GM23248 (cell line): Measurements from ENCODE around the gene CAPS2.

Source experiments
- EZH2 ChIP-seq: fragments of 200-600 bp; sonication (generic); IDR thresholded peaks from 2 replicates; pipeline ENCODE4 v1.6.1; 2018; ENCODE audit warnings: antibody characterized with exemption, mild to moderate bottlenecking; ENCODE audit not compliant: insufficient read depth, poor library complexity, severe bottlenecking
- EZH2phosphoT487 ChIP-seq: fragments of 200-600 bp; sonication (generic); IDR thresholded peaks from 2 replicates; pipeline ENCODE4 v1.6.1; 2018; ENCODE audit warnings: antibody characterized with exemption, moderate library complexity, mild to moderate bottlenecking, low read depth; ENCODE audit not compliant: insufficient read depth

DNA sequence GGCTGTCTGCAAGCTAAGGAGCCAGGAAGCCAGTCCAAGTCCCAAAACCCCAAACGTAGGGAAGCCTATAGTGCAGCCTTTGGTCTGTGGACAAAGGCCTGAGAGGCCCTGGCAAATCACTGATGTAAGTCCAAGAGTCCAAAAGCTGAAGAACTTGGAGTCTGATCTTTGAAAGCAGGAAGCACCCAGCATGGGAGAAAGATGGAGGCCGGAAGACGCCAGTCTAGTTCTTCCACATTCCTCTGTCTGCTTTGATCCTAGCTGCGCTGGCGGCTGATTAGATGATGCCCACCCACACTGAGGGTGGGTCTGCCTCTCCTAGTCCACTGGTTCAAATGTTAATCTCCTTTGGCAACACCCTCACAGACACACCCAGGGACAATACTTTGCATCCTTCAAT lies 58.5 kb downstream of the CAPS2 start:
- TF ChIP-seq EZH2phosphoT487 (no peak), EZH2 (no peak)
